Measurements from ENCODE around the gene CHRNA4.

GRCh38 chr20:63296531-63297299 is 64.4 kb downstream of the CHRNA4 start:
- TF ChIP-seq CTCF (conservative IDR thresholded peaks at IDR 0.05; ENCODE audit: low read depth, low read length): no peak
- TF ChIP-seq POLR2A (IDR thresholded peaks at IDR 0.05; ENCODE audit: low read depth, low read length): no peak
- TF ChIP-seq MXI1 (IDR thresholded peaks at IDR 0.05; ENCODE audit: borderline replicate concordance, low read depth, low read length): no peak
- TF ChIP-seq CHD1 (IDR thresholded peaks at IDR 0.05; ENCODE audit: low read depth, low read length): no peak
- TF ChIP-seq FOS (IDR thresholded peaks at IDR 0.05; ENCODE audit: low read depth, low read length): no peak
- no peak for TF ChIP-seq USF2 (IDR thresholded peaks at IDR 0.05; ENCODE audit: low read depth, low read length)
- no peak for TF ChIP-seq SMC3 (IDR thresholded peaks at IDR 0.05; ENCODE audit: low read depth, low read length)
- no peak for TF ChIP-seq NFE2L2 (IDR thresholded peaks at IDR 0.05; ENCODE audit: low read depth, low read length)
- no peak for TF ChIP-seq RAD21 (IDR thresholded peaks at IDR 0.05; ENCODE audit: low read length)
- no peak for TF ChIP-seq MAFK (IDR thresholded peaks at IDR 0.05; ENCODE audit: low read depth, low read length)
- no peak for TF ChIP-seq RFX5 (IDR thresholded peaks at IDR 0.05; ENCODE audit: low read depth, low read length)
